NCI-H1417 treated with DMSO at 0.1 percent for 48 hours (cell line): Measurements from ENCODE around the gene ANO2.
"Not testable (repeated sequence)": the region's sequence is repeated elsewhere in the genome, so short reads cannot be mapped to it uniquely, and the experiment has no call there.

ENCODE experiments used
- DNase-seq: peaks from one replicate; lab custom pipeline; 2025; lab: John Stamatoyannopoulos, UW

Gene ANO2

GRCh38 chr12:5887819-5888218 is 57.2 kb downstream of the ANO2 start:
- not testable (repeated sequence) for DNase-seq

- no peak for DNase-seq
Observed at GRCh38 chr12:5884866-5885265, 60.2 kb downstream of the ANO2 start.

GRCh38 chr12:5884285-5884684 is 60.8 kb downstream of the ANO2 start:
- no peak for DNase-seq

GRCh38 chr12:5882511-5883190 is 62.4 kb downstream of the ANO2 start:
- no peak for DNase-seq

- DNase-seq = no peak
Observed at GRCh38 chr12:5881666-5882065, 63.4 kb downstream of the ANO2 start.

GRCh38 chr12:5881101-5881606 is 63.9 kb downstream of the ANO2 start:
- DNase-seq = no peak

- no peak for DNase-seq
Observed at GRCh38 chr12:5875851-5876250, 69.2 kb downstream of the ANO2 start.

GRCh38 chr12:5874514-5874913 is 70.5 kb downstream of the ANO2 start:
- no peak for DNase-seq

GRCh38 chr12:5873281-5873919 is 71.7 kb downstream of the ANO2 start:
- no peak for DNase-seq

- DNase-seq = no peak
Observed at GRCh38 chr12:5872745-5873144, 72.3 kb downstream of the ANO2 start.

GRCh38 chr12:5871741-5872140 is 73.3 kb downstream of the ANO2 start:
- no peak for DNase-seq

- DNase-seq = no peak
Observed at GRCh38 chr12:5870183-5870582, 74.9 kb downstream of the ANO2 start.

GRCh38 chr12:5868625-5869295 is 76.3 kb downstream of the ANO2 start:
- DNase-seq = no peak

GRCh38 chr12:5865397-5865796 is 79.7 kb downstream of the ANO2 start:
- DNase-seq = no peak

- no peak for DNase-seq
Observed at GRCh38 chr12:5864972-5865371, 80.1 kb downstream of the ANO2 start.

GRCh38 chr12:5864301-5864700 is 80.8 kb downstream of the ANO2 start:
- DNase-seq = no peak

GRCh38 chr12:5861416-5861815 is 83.6 kb downstream of the ANO2 start:
- no peak for DNase-seq

GRCh38 chr12:5856692-5857091 is 88.4 kb downstream of the ANO2 start:
- DNase-seq = no peak

- DNase-seq = no peak
Observed at GRCh38 chr12:5846950-5847349, 98.1 kb downstream of the ANO2 start.

- DNase-seq = no peak
Observed at GRCh38 chr12:5840944-5841343, 104.1 kb downstream of the ANO2 start.

- DNase-seq = no peak
Observed at GRCh38 chr12:5830111-5830510, 114.9 kb downstream of the ANO2 start.

GRCh38 chr12:5827591-5827990 is 117.5 kb downstream of the ANO2 start:
- DNase-seq = no peak

- not testable (repeated sequence) for DNase-seq
Observed at GRCh38 chr12:5825761-5826160, 119.3 kb downstream of the ANO2 start.
